ENCODE results near the gene SKAP1. TPM values are rescaled to one million over a fixed set of nuclear protein-coding genes. Genes with fewer than 3 reads are reported as not detected.

SKAP1 gene
- total and polyA plus RNA-seq, 11 donors, result 0.25 to 5.3 (median 0.38) TPM; not detected in 6

- peaks cover 0 to 67% (median 14%) of the 10 kb centered on the region in 9 donors for H3K27me3 ChIP-seq
- intact Hi-C loops (cut with DNase I), result no loop called here
- TF ChIP-seq CTCF (IDR thresholded peaks at IDR 0.05) (no peak), POLR2A (IDR thresholded peaks at IDR 0.05) (no peak)
Measured at GRCh38 chr17:48477221-48477620, 47.2 kb upstream of the SKAP1 start.

GRCh38 chr17:48472411-48473281 lies 42.6 kb upstream of the SKAP1 start:
- ATAC-seq (no peak), DNase-seq (no peak)
- Histone ChIP-seq H3K27ac (no peak overlapping the region), H3K36me3 (no peaks in the 10 kb centered on the region), H3K4me1 (no peaks in the 10 kb centered on the region), H3K9me3 (no peaks in the 10 kb centered on the region), H3K27me3 (peaks cover 0 to 71% (median 18%) of the 10 kb centered on the region in 9 donors), H3K4me3 (no peak overlapping the region)
- WGBS, 4 donors, result 28 to 40% (median 33%) methylated on average over 6 of the region's 6 CpGs
- TF ChIP-seq CTCF (IDR thresholded peaks at IDR 0.05) (no peak), POLR2A (IDR thresholded peaks at IDR 0.05) (no peak)
- intact Hi-C loops (cut with DNase I), result no loop called here

More at GRCh38 chr17:48477221-48477620, 47.2 kb upstream of the SKAP1 start:
- no peak overlapping the region for H3K4me3 ChIP-seq
- H3K27ac ChIP-seq, result no peak overlapping the region
- 15 to 50% (median 22%) methylated on average over 1 of the region's 1 CpG for WGBS, 4 donors
- DNase-seq (no peak), ATAC-seq (no peak)
- no peaks in the 10 kb centered on the region for H3K9me3 ChIP-seq
- H3K4me1 ChIP-seq, result no peaks in the 10 kb centered on the region
- no peaks in the 10 kb centered on the region for H3K36me3 ChIP-seq

- H3K27me3 ChIP-seq, result peaks cover 0 to 72% (median 18%) of the 10 kb centered on the region in 9 donors
- intact Hi-C loops (cut with DNase I), result no loop called here
- DNase-seq (no peak), ATAC-seq (no peak)
- no peaks in the 10 kb centered on the region for H3K36me3 ChIP-seq
- H3K4me3 ChIP-seq, result no peak overlapping the region
- no peak overlapping the region for H3K27ac ChIP-seq
- 59 to 65% (median 61%) methylated on average over 8 of the region's 8 CpGs for WGBS, 4 donors
- no peaks in the 10 kb centered on the region for H3K9me3 ChIP-seq
- TF ChIP-seq CTCF (IDR thresholded peaks at IDR 0.05) (no peak), POLR2A (IDR thresholded peaks at IDR 0.05) (no peak)
- no peaks in the 10 kb centered on the region for H3K4me1 ChIP-seq
Measured at GRCh38 chr17:48471817-48472410, 41.9 kb upstream of the SKAP1 start.

GRCh38 chr17:48470388-48471034 lies 40.5 kb upstream of the SKAP1 start:
- Histone ChIP-seq H3K27me3 (peaks cover 0 to 85% (median 18%) of the 10 kb centered on the region in 9 donors), H3K9me3 (no peaks in the 10 kb centered on the region), H3K4me3 (no peak overlapping the region), H3K4me1 (no peaks in the 10 kb centered on the region), H3K36me3 (no peaks in the 10 kb centered on the region), H3K27ac (no peak overlapping the region)
- intact Hi-C loops (cut with DNase I), result no loop called here
- TF ChIP-seq POLR2A (IDR thresholded peaks at IDR 0.05) (no peak), CTCF (IDR thresholded peaks at IDR 0.05) (no peak)
- no peak for DNase-seq
- no peak for ATAC-seq
- WGBS, 4 donors, result 42 to 49% (median 46%) methylated on average over 6 of the region's 6 CpGs

Measured in heart left ventricle (tissue), 16 donors.